ENCODE data around the gene AK5.

GRCh38 chr1:77467741-77468140, 185.9 kb downstream of the AK5 start:
- TF ChIP-seq, protein P1, sequence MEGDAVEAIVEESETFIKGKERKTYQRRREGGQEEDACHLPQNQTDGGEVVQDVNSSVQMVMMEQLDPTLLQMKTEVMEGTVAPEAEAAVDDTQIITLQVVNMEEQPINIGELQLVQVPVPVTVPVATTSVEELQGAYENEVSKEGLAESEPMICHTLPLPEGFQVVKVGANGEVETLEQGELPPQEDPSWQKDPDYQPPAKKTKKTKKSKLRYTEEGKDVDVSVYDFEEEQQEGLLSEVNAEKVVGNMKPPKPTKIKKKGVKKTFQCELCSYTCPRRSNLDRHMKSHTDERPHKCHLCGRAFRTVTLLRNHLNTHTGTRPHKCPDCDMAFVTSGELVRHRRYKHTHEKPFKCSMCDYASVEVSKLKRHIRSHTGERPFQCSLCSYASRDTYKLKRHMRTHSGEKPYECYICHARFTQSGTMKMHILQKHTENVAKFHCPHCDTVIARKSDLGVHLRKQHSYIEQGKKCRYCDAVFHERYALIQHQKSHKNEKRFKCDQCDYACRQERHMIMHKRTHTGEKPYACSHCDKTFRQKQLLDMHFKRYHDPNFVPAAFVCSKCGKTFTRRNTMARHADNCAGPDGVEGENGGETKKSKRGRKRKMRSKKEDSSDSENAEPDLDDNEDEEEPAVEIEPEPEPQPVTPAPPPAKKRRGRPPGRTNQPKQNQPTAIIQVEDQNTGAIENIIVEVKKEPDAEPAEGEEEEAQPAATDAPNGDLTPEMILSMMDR (IDR thresholded peaks at IDR 0.05) = no peak
- no peak for TF ChIP-seq POLR2A (IDR thresholded peaks at IDR 0.05)
